KOPT-K1 (cell line): ENCODE results near the gene RUNX1.

Experiments used
- H3K27ac ChIP-seq: fragments of 200-600 bp; sonication (generic); 2 replicates; pipeline ENCODE4 v1.5.1; 2016; ENCODE audit warnings: antibody characterized with exemption, mild to moderate bottlenecking, low read depth, low read length; ENCODE audit not compliant: poor library complexity, severe bottlenecking
- H3K36me3 ChIP-seq: fragments of 200-600 bp; sonication (generic); 2 replicates; pipeline ENCODE4 v1.5.1; 2017; ENCODE audit warnings: antibody characterized with exemption, mild to moderate bottlenecking, low read length, moderate library complexity; ENCODE audit not compliant: insufficient read depth
- H3K9me3 ChIP-seq: fragments of 200-600 bp; sonication (generic); 2 replicates; pipeline ENCODE4 v1.5.1; 2017; ENCODE audit warnings: antibody characterized with exemption, low read length, mild to moderate bottlenecking; ENCODE audit not compliant: insufficient read depth, poor library complexity, severe bottlenecking

RUNX1 gene

GRCh38 chr21:34774750-34775149, 274.4 kb downstream of the RUNX1 start:
- Histone ChIP-seq H3K36me3 (no peaks in the 10 kb centered on the region), H3K27ac (no peak overlapping the region), H3K9me3 (no peaks in the 10 kb centered on the region)

DNA sequence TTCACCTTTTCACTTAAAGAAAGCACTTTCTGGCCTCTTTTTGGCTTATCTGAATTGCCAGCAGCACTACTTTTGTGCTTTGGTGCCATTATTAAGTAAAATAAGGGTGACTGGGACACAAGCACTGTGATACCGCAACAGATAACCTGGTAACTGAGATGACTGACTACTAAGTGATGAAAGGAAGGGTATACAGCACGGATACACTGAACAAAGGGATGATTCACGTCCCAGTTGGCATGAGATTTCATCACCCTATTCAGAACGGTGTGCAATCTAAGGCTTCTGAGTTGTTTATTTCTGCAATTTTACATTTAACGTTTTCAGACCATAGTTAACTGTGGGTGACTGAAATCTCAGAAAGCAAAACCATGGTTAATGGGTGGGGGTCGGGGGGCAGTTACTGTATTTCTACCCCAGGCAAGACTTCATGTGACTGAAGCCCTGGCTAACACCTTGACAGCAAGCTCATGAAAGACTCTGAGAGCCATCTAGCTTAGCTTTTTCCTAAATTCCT, 277.5 kb downstream of the RUNX1 start:
- no peaks in the 10 kb centered on the region for H3K36me3 ChIP-seq

GRCh38 chr21:34770576-34770975, 278.5 kb downstream of the RUNX1 start:
- Histone ChIP-seq H3K27ac (no peak overlapping the region), H3K36me3 (no peaks in the 10 kb centered on the region), H3K9me3 (no peaks in the 10 kb centered on the region)

More for the DNA sequence above, 277.5 kb downstream of the RUNX1 start:
- Histone ChIP-seq H3K27ac (no peak overlapping the region), H3K9me3 (no peaks in the 10 kb centered on the region)

DNA sequence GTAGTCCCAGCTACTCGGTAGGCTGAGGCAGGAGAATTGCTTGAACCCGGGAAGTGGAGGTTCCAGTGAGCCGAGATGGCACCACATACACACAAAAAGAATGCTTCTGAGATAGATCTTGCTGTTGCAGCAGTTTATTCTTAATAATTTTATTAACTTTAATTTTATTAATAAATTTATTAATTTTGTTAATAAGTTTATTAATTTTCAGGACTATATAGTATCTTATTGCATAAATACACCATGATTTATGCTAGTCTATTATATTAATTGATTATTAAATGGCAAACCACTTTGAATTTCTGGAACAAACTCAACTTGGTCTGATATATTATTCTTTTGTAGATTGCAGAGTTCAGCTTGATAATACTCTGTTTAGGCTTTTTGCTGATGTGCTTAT, 280.8 kb downstream of the RUNX1 start:
- Histone ChIP-seq H3K9me3 (no peaks in the 10 kb centered on the region), H3K36me3 (no peaks in the 10 kb centered on the region), H3K27ac (no peak overlapping the region)

- Histone ChIP-seq H3K27ac (no peak overlapping the region), H3K36me3 (no peaks in the 10 kb centered on the region), H3K9me3 (no peaks in the 10 kb centered on the region)
These were observed 282.2 kb downstream of the RUNX1 start for GRCh38 chr21:34766862-34767261.

- H3K9me3 ChIP-seq, result no peaks in the 10 kb centered on the region
- H3K27ac ChIP-seq, result no peak overlapping the region
- no peaks in the 10 kb centered on the region for H3K36me3 ChIP-seq
These were observed 283.5 kb downstream of the RUNX1 start for GRCh38 chr21:34765619-34766018.

DNA sequence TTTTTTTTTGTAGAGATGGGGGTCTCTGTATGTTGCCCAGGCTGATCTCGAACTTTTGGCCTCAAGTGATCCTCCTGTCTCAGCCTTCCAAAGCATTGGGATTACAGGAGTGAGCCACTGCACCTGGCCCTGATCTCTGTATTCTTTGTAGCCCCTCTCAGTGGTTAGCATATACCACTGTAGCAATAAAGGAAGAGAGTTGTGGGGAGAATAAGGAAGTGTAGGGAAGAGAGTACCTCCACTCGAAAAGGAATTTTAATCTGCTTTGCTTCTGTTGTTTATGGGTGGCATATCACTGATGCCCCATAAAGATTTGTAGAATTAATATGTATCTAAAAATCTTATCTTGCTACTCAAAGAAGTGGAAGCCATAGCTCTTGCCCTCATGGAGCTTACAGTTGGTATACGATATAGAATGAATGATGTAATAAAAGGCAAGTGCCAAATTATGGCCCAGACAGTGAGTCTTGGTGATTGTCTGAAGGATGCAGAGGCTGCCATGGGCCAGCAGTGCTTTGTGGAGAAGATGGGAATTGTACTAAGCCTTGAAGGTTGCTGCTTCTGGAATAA, 284.3 kb downstream of the RUNX1 start:
- Histone ChIP-seq H3K27ac (no peak overlapping the region), H3K9me3 (no peaks in the 10 kb centered on the region), H3K36me3 (no peaks in the 10 kb centered on the region)

- no peak overlapping the region for H3K27ac ChIP-seq
- H3K36me3 ChIP-seq, result no peaks in the 10 kb centered on the region
- H3K9me3 ChIP-seq, result no peaks in the 10 kb centered on the region
These were observed 286.3 kb downstream of the RUNX1 start for GRCh38 chr21:34762786-34763185.

- H3K36me3 ChIP-seq, result no peaks in the 10 kb centered on the region
- H3K9me3 ChIP-seq, result no peaks in the 10 kb centered on the region
- H3K27ac ChIP-seq, result no peak overlapping the region
These were observed 287.3 kb downstream of the RUNX1 start for GRCh38 chr21:34761758-34762330.

DNA sequence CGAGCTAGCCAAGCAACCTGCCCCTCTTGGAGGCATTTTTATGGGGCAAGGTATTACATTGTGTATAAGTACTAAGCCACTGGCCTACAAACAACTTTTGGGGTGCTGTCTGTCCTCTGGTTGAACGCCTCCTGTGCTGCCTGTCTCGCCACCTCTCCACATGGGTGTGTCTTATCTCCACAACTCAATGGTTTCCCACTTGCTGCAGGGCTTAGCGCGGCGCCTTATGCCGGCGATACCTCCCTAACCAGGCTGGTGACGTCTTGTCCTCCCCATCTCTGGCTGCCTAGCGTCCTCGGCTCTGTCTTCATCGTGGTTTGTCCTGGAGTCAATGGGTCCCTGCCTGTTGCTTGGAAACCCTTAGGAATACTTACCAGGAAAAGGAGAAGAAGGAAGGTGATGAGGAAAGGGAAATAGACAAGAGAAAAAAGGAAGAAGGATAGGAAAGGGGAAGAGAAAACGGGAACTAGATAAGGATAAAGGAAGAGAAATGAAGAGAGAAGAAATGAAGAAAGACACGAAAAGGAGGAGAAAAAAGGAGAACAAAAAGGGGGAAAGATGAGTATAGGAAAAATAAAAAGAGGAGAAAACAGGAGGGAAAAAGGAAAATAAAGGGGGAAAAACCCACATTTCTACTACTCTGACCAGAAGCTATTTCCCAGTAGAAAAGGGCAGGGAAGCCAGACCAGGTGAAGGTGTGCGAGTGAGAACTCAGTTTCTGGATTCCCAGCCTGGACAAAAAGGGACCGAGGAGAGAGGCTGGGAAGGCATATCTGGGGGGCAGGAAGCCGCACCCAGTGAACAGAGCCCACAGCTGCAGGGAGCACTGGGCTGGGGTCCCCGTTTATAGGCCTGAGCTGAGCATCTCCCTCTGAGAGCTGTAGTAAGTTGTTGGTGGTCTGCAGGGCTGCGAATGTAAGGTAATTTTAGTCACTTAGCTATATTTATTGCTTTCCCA, 294.1 kb downstream of the RUNX1 start:
- Histone ChIP-seq H3K27ac (no peak overlapping the region), H3K9me3 (no peaks in the 10 kb centered on the region), H3K36me3 (no peaks in the 10 kb centered on the region)

DNA sequence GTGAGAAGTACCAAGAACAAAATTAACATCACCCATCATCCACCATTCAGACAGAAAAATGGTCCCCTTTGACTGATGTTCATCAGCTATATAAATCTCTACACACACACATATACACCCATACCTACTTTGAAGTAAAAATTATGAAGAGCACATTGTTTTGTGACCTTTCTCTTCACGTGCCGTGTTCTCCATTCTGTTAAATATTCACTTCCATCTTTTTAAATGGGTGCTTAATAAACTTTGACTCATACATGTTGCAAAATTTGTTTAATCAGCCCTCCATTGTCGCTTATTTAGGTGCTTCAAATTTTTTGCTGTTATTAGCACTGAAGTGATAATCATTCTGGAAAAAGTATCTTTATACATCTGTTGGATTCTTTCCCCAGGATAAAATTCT, 300.2 kb downstream of the RUNX1 start:
- H3K27ac ChIP-seq, result no peak overlapping the region
- H3K36me3 ChIP-seq, result no peaks in the 10 kb centered on the region
- H3K9me3 ChIP-seq, result no peaks in the 10 kb centered on the region

GRCh38 chr21:34745557-34746255, 303.4 kb downstream of the RUNX1 start:
- Histone ChIP-seq H3K36me3 (no peaks in the 10 kb centered on the region), H3K27ac (no peak overlapping the region), H3K9me3 (no peaks in the 10 kb centered on the region)

DNA sequence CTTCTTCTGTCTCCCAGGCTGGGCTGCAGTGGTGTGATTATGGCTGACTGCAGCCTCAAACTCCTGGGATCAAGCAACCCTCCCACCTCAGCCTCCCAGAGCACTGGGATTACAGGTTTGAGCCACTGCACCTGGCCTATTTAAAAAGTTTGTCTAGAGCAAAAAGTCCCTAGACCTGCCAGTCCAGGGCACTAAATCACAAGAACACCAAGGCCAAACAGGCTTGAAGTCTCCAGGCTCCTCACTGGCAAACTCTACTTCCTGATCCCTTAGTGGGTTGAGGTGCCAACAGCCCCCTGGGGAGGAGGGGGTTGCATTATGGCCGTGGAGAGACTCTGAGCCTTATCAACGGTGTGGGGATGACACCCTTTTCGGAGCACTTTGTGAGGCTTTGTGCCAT, 304.3 kb downstream of the RUNX1 start:
- no peaks in the 10 kb centered on the region for H3K9me3 ChIP-seq
- no peak overlapping the region for H3K27ac ChIP-seq
- no peaks in the 10 kb centered on the region for H3K36me3 ChIP-seq

- Histone ChIP-seq H3K36me3 (no peaks in the 10 kb centered on the region), H3K27ac (no peak overlapping the region)
These were observed 305.3 kb downstream of the RUNX1 start for GRCh38 chr21:34743831-34744230.

DNA sequence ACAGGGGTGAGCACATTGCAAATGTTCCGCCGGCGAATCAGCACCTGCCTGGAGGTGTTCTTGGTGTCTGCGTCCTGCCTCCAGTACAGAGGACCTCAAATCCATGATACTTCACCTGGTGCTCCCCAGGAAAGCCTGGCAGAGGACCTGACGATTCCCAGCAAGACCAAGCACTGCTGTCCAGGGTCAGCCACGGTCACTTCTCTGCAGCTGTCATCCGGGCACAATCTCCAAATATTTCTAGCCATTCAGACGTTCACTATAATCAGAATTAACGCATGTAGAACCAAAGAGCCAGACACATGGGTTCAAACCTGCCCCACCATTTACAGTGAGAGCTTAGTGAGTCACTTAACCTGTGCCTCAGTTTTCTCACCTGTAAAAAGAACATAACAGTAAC, 305.8 kb downstream of the RUNX1 start:
- H3K9me3 ChIP-seq, result no peaks in the 10 kb centered on the region
- H3K27ac ChIP-seq, result no peak overlapping the region
- H3K36me3 ChIP-seq, result no peaks in the 10 kb centered on the region

More at GRCh38 chr21:34743831-34744230, 305.3 kb downstream of the RUNX1 start:
- H3K9me3 ChIP-seq, result no peaks in the 10 kb centered on the region
